KMS-11 (cell line): ENCODE measurements around the gene KLHL1.

Experiments used
- H2AFZ ChIP-seq: fragments of 200-600 bp; sonication (generic); 2 replicates; pipeline ENCODE4 v1.6.1; 2016; ENCODE audit warnings: antibody characterized with exemption, mixed run types, low read depth
- H3K27ac ChIP-seq: fragments of 200-600 bp; sonication (generic); 2 replicates; pipeline ENCODE4 v1.6.1; 2016; ENCODE audit warnings: mild to moderate bottlenecking, mixed run types
- H3K27me3 ChIP-seq: fragments of 200-600 bp; sonication (generic); 2 replicates; pipeline ENCODE4 v1.6.1; 2017; ENCODE audit warnings: mild to moderate bottlenecking, low read depth, mixed run types, moderate library complexity; ENCODE audit not compliant: insufficient read depth
- H3K36me3 ChIP-seq: fragments of 200-600 bp; sonication (generic); 2 replicates; pipeline ENCODE4 v1.6.1; 2017; ENCODE audit warnings: mild to moderate bottlenecking, mixed run types; ENCODE audit not compliant: insufficient read depth
- H3K4me1 ChIP-seq: fragments of 200-600 bp; sonication (generic); 2 replicates; pipeline ENCODE4 v1.6.1; 2016; ENCODE audit warnings: mild to moderate bottlenecking, low read depth, mixed run types; ENCODE audit not compliant: poor library complexity, severe bottlenecking
- H3K4me2 ChIP-seq: fragments of 200-600 bp; sonication (generic); 2 replicates; pipeline ENCODE4 v1.7.0; 2016; ENCODE audit warnings: mild to moderate bottlenecking, mixed run types
- H3K4me3 ChIP-seq: fragments of 200-600 bp; sonication (generic); IDR thresholded peaks from 2 replicates; pipeline ENCODE4 v1.6.1; 2017; ENCODE audit warnings: low read depth, low read length, mixed read lengths; ENCODE audit not compliant: insufficient read depth
- H3K79me2 ChIP-seq: fragments of 200-600 bp; sonication (generic); 2 replicates; pipeline ENCODE4 v1.6.1; 2016; ENCODE audit warnings: low read depth, mixed run types; ENCODE audit not compliant: insufficient read depth
- H3K9ac ChIP-seq: fragments of 200-600 bp; sonication (generic); 2 replicates; pipeline ENCODE4 v1.6.1; 2016; ENCODE audit warnings: mild to moderate bottlenecking, mixed run types
- H4K20me1 ChIP-seq: fragments of 200-600 bp; sonication (generic); 2 replicates; pipeline ENCODE4 v1.6.1; 2016; ENCODE audit warnings: mild to moderate bottlenecking, mixed run types; ENCODE audit not compliant: insufficient read depth
- TF ChIP-seq, protein P1 (sequence below): fragments of 200-600 bp; sonication (generic); conservative IDR thresholded peaks from 2 replicates; pipeline ENCODE4 v1.6.1; 2017; ENCODE audit warnings: low read depth, mild to moderate bottlenecking, antibody characterized with exemption, low read length, moderate library complexity, mixed read lengths

Gene KLHL1

DNA sequence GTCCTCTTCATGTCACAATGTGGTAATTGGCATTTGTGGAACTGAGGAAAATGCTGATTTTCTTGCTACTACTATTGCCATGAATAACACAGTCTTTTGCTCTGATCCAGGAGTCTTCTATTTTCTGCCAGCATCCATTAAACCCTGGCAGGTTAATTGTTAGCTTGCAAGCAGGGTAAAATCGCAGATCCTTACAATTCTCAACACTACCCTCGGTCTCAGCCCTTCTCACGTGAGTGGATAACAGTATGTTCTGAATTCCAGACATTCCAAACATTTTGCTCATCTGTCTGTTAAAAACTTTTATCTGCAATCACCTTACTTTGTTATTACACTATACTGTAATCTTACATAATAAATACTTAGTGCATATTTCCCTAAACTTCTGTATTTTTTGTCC, 251.9 kb downstream of the KLHL1 start:
- H3K4me1 ChIP-seq: no peaks in the 10 kb centered on the region
- no peaks in the 10 kb centered on the region for H3K79me2 ChIP-seq
- TF ChIP-seq, protein P1, sequence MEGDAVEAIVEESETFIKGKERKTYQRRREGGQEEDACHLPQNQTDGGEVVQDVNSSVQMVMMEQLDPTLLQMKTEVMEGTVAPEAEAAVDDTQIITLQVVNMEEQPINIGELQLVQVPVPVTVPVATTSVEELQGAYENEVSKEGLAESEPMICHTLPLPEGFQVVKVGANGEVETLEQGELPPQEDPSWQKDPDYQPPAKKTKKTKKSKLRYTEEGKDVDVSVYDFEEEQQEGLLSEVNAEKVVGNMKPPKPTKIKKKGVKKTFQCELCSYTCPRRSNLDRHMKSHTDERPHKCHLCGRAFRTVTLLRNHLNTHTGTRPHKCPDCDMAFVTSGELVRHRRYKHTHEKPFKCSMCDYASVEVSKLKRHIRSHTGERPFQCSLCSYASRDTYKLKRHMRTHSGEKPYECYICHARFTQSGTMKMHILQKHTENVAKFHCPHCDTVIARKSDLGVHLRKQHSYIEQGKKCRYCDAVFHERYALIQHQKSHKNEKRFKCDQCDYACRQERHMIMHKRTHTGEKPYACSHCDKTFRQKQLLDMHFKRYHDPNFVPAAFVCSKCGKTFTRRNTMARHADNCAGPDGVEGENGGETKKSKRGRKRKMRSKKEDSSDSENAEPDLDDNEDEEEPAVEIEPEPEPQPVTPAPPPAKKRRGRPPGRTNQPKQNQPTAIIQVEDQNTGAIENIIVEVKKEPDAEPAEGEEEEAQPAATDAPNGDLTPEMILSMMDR: no peak
- H3K27me3 ChIP-seq: no peaks in the 10 kb centered on the region
- H3K36me3 ChIP-seq: no peaks in the 10 kb centered on the region
- H2AFZ ChIP-seq: no peak overlapping the region
- no peak overlapping the region for H3K4me3 ChIP-seq
- H3K27ac ChIP-seq: no peak overlapping the region
- no peak overlapping the region for H3K4me2 ChIP-seq
- no peaks in the 10 kb centered on the region for H4K20me1 ChIP-seq
- H3K9ac ChIP-seq: no peak overlapping the region

GRCh38 chr13:69828527-69828926, 279.7 kb downstream of the KLHL1 start:
- H3K36me3 ChIP-seq: no peaks in the 10 kb centered on the region
- no peaks in the 10 kb centered on the region for H3K27me3 ChIP-seq
- no peak overlapping the region for H2AFZ ChIP-seq
- no peaks in the 10 kb centered on the region for H3K4me1 ChIP-seq
- H3K27ac ChIP-seq: no peak overlapping the region
- H3K4me3 ChIP-seq: no peak overlapping the region
- TF ChIP-seq, protein P1: no peak
- H3K79me2 ChIP-seq: no peaks in the 10 kb centered on the region
- H3K9ac ChIP-seq: no peak overlapping the region
- H3K4me2 ChIP-seq: no peak overlapping the region
- H4K20me1 ChIP-seq: no peaks in the 10 kb centered on the region

DNA sequence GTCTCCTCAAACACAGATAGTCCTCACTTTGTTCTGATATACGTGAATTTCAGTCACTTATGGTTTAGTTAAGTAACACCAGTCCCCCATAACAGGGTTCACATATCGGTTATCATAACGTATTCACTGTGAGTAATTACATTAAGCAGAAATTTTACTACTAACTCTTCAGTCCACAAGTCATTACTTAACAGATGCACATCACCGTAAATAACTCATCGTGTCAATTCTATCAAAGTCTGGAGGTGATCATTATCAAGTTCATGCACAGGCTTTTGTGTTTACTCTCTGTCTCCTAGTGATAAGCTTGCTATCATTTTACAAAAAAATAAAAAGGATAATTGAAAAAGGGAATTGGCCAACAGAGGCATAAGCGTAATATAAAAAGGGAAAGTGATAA, 288.1 kb downstream of the KLHL1 start:
- Histone ChIP-seq H3K4me3 (no peak overlapping the region), H3K79me2 (no peaks in the 10 kb centered on the region), H3K27me3 (no peaks in the 10 kb centered on the region), H3K4me1 (no peaks in the 10 kb centered on the region), H3K27ac (no peak overlapping the region), H3K36me3 (no peaks in the 10 kb centered on the region), H4K20me1 (no peaks in the 10 kb centered on the region), H3K9ac (no peak overlapping the region), H2AFZ (no peak overlapping the region), H3K4me2 (no peak overlapping the region)
- TF ChIP-seq, protein P1: no peak

GRCh38 chr13:69817333-69817869, 290.9 kb downstream of the KLHL1 start:
- H3K36me3 ChIP-seq: no peaks in the 10 kb centered on the region
- H3K9ac ChIP-seq: no peak overlapping the region
- H3K27me3 ChIP-seq: no peaks in the 10 kb centered on the region
- TF ChIP-seq, protein P1: no peak
- no peak overlapping the region for H2AFZ ChIP-seq
- H3K79me2 ChIP-seq: no peaks in the 10 kb centered on the region
- no peaks in the 10 kb centered on the region for H4K20me1 ChIP-seq
- no peak overlapping the region for H3K4me2 ChIP-seq
- H3K4me1 ChIP-seq: no peaks in the 10 kb centered on the region
- H3K4me3 ChIP-seq: no peak overlapping the region
- H3K27ac ChIP-seq: no peak overlapping the region
